Measurements from ENCODE around the gene HIVEP2.

Gene HIVEP2

DNA sequence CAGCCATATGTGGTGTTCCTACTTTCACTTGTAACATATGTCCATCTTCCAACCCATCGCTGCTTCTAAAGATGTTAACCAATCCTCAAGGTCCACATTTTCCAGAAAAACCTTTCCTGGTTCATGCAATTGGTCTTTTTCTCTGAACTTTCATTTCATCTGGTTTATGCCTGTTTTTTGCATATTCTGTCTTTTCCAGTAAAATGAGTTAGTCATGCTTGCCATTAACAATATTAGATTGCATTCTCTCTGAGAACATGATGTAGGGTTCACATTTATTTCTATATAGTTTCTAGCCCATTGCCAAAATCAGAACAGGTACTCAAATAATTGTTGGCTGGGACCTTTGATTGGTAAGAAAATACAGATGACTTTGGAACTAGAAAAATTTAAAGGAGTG is 36.7 kb downstream of the HIVEP2 start:
- Histone ChIP-seq H3K9ac (no peak overlapping the region), H3K4me1 (ENCODE audit: low read depth, poor library complexity, severe bottlenecking) (peaks cover 39% of the 10 kb centered on the region), H3K27me3 (ENCODE audit: insufficient read depth, low read depth) (no peaks in the 10 kb centered on the region), H3K79me2 (ENCODE audit: insufficient read depth, low read depth) (peaks cover 6% of the 10 kb centered on the region; the same call in 1 of the 2 replicates), H3K4me3 (IDR thresholded peaks at IDR 0.05; ENCODE audit: insufficient read depth, low read depth, low read length) (no peak overlapping the region), H2AFZ (ENCODE audit: low read depth) (no peak overlapping the region), H3K4me2 (no peak overlapping the region), H3K36me3 (ENCODE audit: insufficient read depth) (no peaks in the 10 kb centered on the region), H3K27ac (no peak overlapping the region), H4K20me1 (ENCODE audit: insufficient read depth) (no peaks in the 10 kb centered on the region)
- TF ChIP-seq, protein P1, sequence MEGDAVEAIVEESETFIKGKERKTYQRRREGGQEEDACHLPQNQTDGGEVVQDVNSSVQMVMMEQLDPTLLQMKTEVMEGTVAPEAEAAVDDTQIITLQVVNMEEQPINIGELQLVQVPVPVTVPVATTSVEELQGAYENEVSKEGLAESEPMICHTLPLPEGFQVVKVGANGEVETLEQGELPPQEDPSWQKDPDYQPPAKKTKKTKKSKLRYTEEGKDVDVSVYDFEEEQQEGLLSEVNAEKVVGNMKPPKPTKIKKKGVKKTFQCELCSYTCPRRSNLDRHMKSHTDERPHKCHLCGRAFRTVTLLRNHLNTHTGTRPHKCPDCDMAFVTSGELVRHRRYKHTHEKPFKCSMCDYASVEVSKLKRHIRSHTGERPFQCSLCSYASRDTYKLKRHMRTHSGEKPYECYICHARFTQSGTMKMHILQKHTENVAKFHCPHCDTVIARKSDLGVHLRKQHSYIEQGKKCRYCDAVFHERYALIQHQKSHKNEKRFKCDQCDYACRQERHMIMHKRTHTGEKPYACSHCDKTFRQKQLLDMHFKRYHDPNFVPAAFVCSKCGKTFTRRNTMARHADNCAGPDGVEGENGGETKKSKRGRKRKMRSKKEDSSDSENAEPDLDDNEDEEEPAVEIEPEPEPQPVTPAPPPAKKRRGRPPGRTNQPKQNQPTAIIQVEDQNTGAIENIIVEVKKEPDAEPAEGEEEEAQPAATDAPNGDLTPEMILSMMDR (conservative IDR thresholded peaks at IDR 0.05; ENCODE audit: low read depth, low read length) = no peak

DNA sequence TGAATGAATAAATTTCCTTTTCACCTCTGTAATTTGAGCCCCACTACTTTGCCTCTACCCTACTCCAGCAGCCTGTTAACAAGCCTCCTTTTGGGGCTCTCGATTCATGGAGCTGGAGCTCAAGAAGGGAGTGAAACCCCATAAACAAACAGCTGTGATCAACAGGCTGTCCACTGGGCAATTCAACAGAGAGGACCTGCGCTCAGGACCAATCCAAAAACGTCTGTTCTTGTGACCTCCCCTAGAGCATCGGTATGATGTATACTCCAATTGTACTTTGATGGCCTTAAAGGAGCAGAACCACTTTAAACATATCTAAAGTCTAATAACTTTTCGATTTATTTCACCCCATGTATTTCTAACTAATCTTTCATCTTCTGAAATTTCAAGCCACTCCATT is 37.4 kb downstream of the HIVEP2 start:
- Histone ChIP-seq H3K79me2 (ENCODE audit: insufficient read depth, low read depth) (peaks cover 6% of the 10 kb centered on the region; the same call in 1 of the 2 replicates), H3K9ac (no peak overlapping the region), H3K27me3 (ENCODE audit: insufficient read depth, low read depth) (no peaks in the 10 kb centered on the region), H3K4me1 (ENCODE audit: low read depth, poor library complexity, severe bottlenecking) (peaks cover 39% of the 10 kb centered on the region), H3K36me3 (ENCODE audit: insufficient read depth) (no peaks in the 10 kb centered on the region), H4K20me1 (ENCODE audit: insufficient read depth) (no peaks in the 10 kb centered on the region), H3K4me3 (IDR thresholded peaks at IDR 0.05; ENCODE audit: insufficient read depth, low read depth, low read length) (no peak overlapping the region), H3K4me2 (no peak overlapping the region), H2AFZ (ENCODE audit: low read depth) (no peak overlapping the region), H3K27ac (no peak overlapping the region)
- TF ChIP-seq, protein P1 (conservative IDR thresholded peaks at IDR 0.05; ENCODE audit: low read depth, low read length) = no peak

GRCh38 chr6:142906945-142907470 is 38.0 kb downstream of the HIVEP2 start:
- no peak overlapping the region for H3K4me2 ChIP-seq

GRCh38 chr6:142903812-142904211 is 41.2 kb downstream of the HIVEP2 start:
- no peaks in the 10 kb centered on the region for H3K27me3 ChIP-seq (ENCODE audit: insufficient read depth, low read depth)
- TF ChIP-seq, protein P1 (conservative IDR thresholded peaks at IDR 0.05; ENCODE audit: low read depth, low read length) = no peak
- H4K20me1 ChIP-seq (ENCODE audit: insufficient read depth) = no peaks in the 10 kb centered on the region
- H3K36me3 ChIP-seq (ENCODE audit: insufficient read depth) = no peaks in the 10 kb centered on the region
- peak overlapping the region; percentile 79 for H3K4me2 ChIP-seq
- peaks cover 56% of the 10 kb centered on the region for H3K4me1 ChIP-seq (ENCODE audit: low read depth, poor library complexity, severe bottlenecking)
- H2AFZ ChIP-seq (ENCODE audit: low read depth) = no peak overlapping the region
- peaks cover 16% of the 10 kb centered on the region; the same call in 1 of the 2 replicates for H3K79me2 ChIP-seq (ENCODE audit: insufficient read depth, low read depth)
- H3K4me3 ChIP-seq (IDR thresholded peaks at IDR 0.05; ENCODE audit: insufficient read depth, low read depth, low read length) = no peak overlapping the region
- H3K9ac ChIP-seq = no peak overlapping the region
- H3K27ac ChIP-seq = peak overlapping the region; percentile 73; the same call in 1 of the 2 replicates

More at GRCh38 chr6:142906945-142907470, 38.0 kb downstream of the HIVEP2 start:
- Histone ChIP-seq H3K27me3 (ENCODE audit: insufficient read depth, low read depth) (no peaks in the 10 kb centered on the region), H3K27ac (no peak overlapping the region), H3K9ac (no peak overlapping the region), H3K36me3 (ENCODE audit: insufficient read depth) (no peaks in the 10 kb centered on the region), H3K4me1 (ENCODE audit: low read depth, poor library complexity, severe bottlenecking) (peaks cover 45% of the 10 kb centered on the region), H3K79me2 (ENCODE audit: insufficient read depth, low read depth) (peaks cover 6% of the 10 kb centered on the region; the same call in 1 of the 2 replicates), H3K4me3 (IDR thresholded peaks at IDR 0.05; ENCODE audit: insufficient read depth, low read depth, low read length) (no peak overlapping the region), H4K20me1 (ENCODE audit: insufficient read depth) (no peaks in the 10 kb centered on the region), H2AFZ (ENCODE audit: low read depth) (no peak overlapping the region)
- TF ChIP-seq, protein P1 (conservative IDR thresholded peaks at IDR 0.05; ENCODE audit: low read depth, low read length) = no peak

Measured in KMS-11 (cell line).